K562 (cell line): ENCODE data around the gene AHCYL1. TPM values are rescaled to one million over a fixed set of nuclear protein-coding genes. Genes with fewer than 3 reads are reported as not detected.

Experiments
- CREM ChIP-seq: IDR thresholded peaks from 2 replicates; pipeline ENCODE4 v1.6.1; 2014; ENCODE audit warnings: antibody characterized with exemption, low read depth
- FOXA1 ChIP-seq: fragments of 450-650 bp; IDR thresholded peaks from 2 replicates; pipeline ENCODE4 v1.6.1; 2016; ENCODE audit warnings: mild to moderate bottlenecking, borderline replicate concordance
- GABPB1 ChIP-seq: sonication (generic); formaldehyde crosslinking; IDR thresholded peaks from 2 replicates; pipeline ENCODE4 v1.8.0; 2022; ENCODE audit warnings: mild to moderate bottlenecking, missing genetic modification reagents
- HCFC1 ChIP-seq: IDR thresholded peaks from 2 replicates; pipeline ENCODE4 v1.6.1; 2012; ENCODE audit warnings: low read depth, low read length, improper control_type of control experiment
- HDGF ChIP-seq: fragments of 450-650 bp; IDR thresholded peaks from 2 replicates; pipeline ENCODE4 v1.6.1; 2016
- HNRNPH1 ChIP-seq: fragments of 200-400 bp; formaldehyde crosslinking; optimal IDR thresholded peaks from 2 replicates; pipeline ENCODE3; 2017; ENCODE audit warnings: low read depth, mild to moderate bottlenecking, low read length, moderate library complexity
- KLF13 ChIP-seq: fragments of 450-650 bp; IDR thresholded peaks from 2 replicates; pipeline ENCODE4 v1.6.1; 2016; ENCODE audit warnings: missing genetic modification characterization, low read depth, mild to moderate bottlenecking, missing compliant biosample characterization, moderate library complexity, borderline replicate concordance
- NR2C2 ChIP-seq, 2 experiments: fragments of 200-800 bp in 1 of 2; sonication (Bioruptor generic) in 1 of 2; sonication (generic) in 1 of 2; formaldehyde crosslinking in 1 of 2; IDR thresholded peaks; 2 replicates each; pipeline versions ENCODE4 v1.6.1 to v1.8.0; 2016 to 2022; ENCODE audit warnings: mild to moderate bottlenecking in 1 of 2, missing compliant biosample characterization in 1 of 2, missing genetic modification characterization in 1 of 2, missing genetic modification reagents in 1 of 2
- POLR3A ChIP-seq: IDR thresholded peaks from 2 replicates; pipeline ENCODE4 v1.6.1; 2011; ENCODE audit warnings: borderline replicate concordance, mild to moderate bottlenecking, moderate library complexity; ENCODE audit not compliant: insufficient read length, insufficient read depth; ENCODE audit errors: extremely low read depth
- RAD21 ChIP-seq, 2 experiments: fragments of 250-450 bp in 1 of 2; fragments of 450-650 bp in 1 of 2; sonication (Bioruptor Pico) in 1 of 2; formaldehyde crosslinking in 1 of 2; IDR thresholded peaks in 1 of 2; conservative IDR thresholded peaks in 1 of 2; 2 replicates each; pipeline versions ENCODE4 v1.4.0 to v1.8.0; 2020 to 2022; ENCODE audit warnings: mild to moderate bottlenecking in 2 of 2, moderate library complexity in 1 of 2
- SMARCA5 ChIP-seq: fragments of 450-650 bp; IDR thresholded peaks from 2 replicates; pipeline ENCODE4 v1.6.1; 2016
- ZKSCAN8 ChIP-seq: fragments of 200-800 bp; sonication (Bioruptor generic); IDR thresholded peaks from 2 replicates; pipeline ENCODE4 v1.6.1; 2016; ENCODE audit warnings: missing genetic modification characterization, missing compliant biosample characterization
- ZNF282 ChIP-seq: sonication (generic); formaldehyde crosslinking; IDR thresholded peaks from 2 replicates; pipeline ENCODE4 v1.8.1; 2023; ENCODE audit warnings: missing genetic modification reagents
- ZNF347 ChIP-seq: fragments of 450-650 bp; formaldehyde crosslinking; IDR thresholded peaks from 2 replicates; pipeline ENCODE4 v1.4.0; 2020; ENCODE audit warnings: low read depth, mild to moderate bottlenecking, moderate library complexity
- polyA plus RNA-seq, 8 experiments: library from polyadenylated mRNA; depleted of rRNA in 4 of 8; stranded (reverse) in 5 of 8; unstranded in 3 of 8; fragments of >200 nt; fragmentation: Nextera tagmentation in 2 of 8; fragmentation: Illumina TruSeq in 1 of 8; extraction: Ambion mirVana in 2 of 8; extraction: Trizol in 1 of 8; gene quantifications; 2 replicates each; pipeline versions ENCODE4 v1.2.1 to v1.2.3, GENCODE V29; 2011 to 2014; ENCODE audit warnings: inconsistent platforms in 1 of 8, missing spikeins in 1 of 8
- total RNA-seq, 7 experiments: library from RNA; depleted of rRNA in 6 of 7; stranded (reverse); fragments of >200 nt in 6 of 7; fragmentation: Illumina TruSeq in 2 of 7; extraction: Trizol in 2 of 7; gene quantifications; 2 replicates each; pipeline versions ENCODE4 v1.2.1 to v1.2.3, GENCODE V29; 2011 to 2021; ENCODE audit warnings: low replicate concordance in 1 of 7
- TF ChIP-seq, protein P1 (sequence below): fragments of 450-650 bp; IDR thresholded peaks from 2 replicates; pipeline ENCODE4 v1.6.1; 2016; ENCODE audit warnings: borderline replicate concordance
- TF ChIP-seq, protein P2 (sequence below): sonication (generic); formaldehyde crosslinking; IDR thresholded peaks from 2 replicates; pipeline ENCODE4 v1.9.0; 2022; ENCODE audit warnings: mild to moderate bottlenecking, missing genetic modification reagents
- TF ChIP-seq, protein P3 (sequence below): fragments of 450-650 bp; formaldehyde crosslinking; IDR thresholded peaks from 2 replicates; pipeline ENCODE4 v1.4.0; 2020; ENCODE audit warnings: mild to moderate bottlenecking, moderate library complexity
- TF ChIP-seq, protein P4 (sequence below): fragments of 250-450 bp; sonication (Bioruptor Pico); IDR thresholded peaks from 2 replicates; pipeline ENCODE4 v1.6.1; 2021; ENCODE audit warnings: mild to moderate bottlenecking

Gene AHCYL1
- total and polyA plus RNA-seq, 9 of the 15 experiments (the other 6 are each of a cell fraction or from before 2014, with no cell fraction given) = 27.3 to 118 (median 44.5) TPM

DNA sequence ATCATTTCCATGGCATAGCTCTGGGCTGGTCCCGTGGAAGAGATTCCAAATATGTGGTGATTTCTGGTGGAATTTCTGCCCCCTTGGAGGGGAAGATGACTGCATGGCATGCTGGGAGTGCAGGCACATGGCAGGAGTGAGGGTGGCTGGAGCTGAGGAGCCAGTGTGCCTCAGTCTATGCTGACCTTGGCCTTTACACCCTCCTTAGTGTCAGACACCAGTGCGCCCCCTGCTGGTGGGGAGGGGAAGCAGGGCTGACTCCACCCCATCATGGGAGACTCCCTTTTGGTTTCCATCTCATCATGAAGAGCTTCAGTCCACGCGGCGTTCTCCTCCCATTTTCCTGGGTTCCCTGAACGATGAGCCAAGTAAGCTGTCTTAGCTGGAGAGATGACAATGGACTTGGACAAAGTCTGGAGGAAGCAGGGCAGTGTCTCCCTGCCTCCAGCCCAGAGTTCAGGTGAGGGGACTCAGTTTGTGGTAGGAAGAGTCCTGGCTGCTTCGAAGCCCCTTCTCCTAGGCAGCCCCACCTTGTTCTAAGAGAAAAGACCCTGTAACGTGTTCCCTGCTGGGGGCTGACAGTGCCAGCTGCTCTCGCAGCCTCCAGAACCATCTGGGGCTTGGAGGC, 75.6 kb downstream of the AHCYL1 start (continued):
- no peak for TF ChIP-seq POLR3A
- TF ChIP-seq, protein P1, sequence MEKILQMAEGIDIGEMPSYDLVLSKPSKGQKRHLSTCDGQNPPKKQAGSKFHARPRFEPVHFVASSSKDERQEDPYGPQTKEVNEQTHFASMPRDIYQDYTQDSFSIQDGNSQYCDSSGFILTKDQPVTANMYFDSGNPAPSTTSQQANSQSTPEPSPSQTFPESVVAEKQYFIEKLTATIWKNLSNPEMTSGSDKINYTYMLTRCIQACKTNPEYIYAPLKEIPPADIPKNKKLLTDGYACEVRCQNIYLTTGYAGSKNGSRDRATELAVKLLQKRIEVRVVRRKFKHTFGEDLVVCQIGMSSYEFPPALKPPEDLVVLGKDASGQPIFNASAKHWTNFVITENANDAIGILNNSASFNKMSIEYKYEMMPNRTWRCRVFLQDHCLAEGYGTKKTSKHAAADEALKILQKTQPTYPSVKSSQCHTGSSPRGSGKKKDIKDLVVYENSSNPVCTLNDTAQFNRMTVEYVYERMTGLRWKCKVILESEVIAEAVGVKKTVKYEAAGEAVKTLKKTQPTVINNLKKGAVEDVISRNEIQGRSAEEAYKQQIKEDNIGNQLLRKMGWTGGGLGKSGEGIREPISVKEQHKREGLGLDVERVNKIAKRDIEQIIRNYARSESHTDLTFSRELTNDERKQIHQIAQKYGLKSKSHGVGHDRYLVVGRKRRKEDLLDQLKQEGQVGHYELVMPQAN = no peak
- TF ChIP-seq ZNF282 (CRISPR knock-in tag) = no peak
- TF ChIP-seq, protein P2, sequence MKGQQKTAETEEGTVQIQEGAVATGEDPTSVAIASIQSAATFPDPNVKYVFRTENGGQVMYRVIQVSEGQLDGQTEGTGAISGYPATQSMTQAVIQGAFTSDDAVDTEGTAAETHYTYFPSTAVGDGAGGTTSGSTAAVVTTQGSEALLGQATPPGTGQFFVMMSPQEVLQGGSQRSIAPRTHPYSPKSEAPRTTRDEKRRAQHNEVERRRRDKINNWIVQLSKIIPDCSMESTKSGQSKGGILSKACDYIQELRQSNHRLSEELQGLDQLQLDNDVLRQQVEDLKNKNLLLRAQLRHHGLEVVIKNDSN = no peak
- peak; percentile 71 for TF ChIP-seq CREM
- TF ChIP-seq, protein P3, sequence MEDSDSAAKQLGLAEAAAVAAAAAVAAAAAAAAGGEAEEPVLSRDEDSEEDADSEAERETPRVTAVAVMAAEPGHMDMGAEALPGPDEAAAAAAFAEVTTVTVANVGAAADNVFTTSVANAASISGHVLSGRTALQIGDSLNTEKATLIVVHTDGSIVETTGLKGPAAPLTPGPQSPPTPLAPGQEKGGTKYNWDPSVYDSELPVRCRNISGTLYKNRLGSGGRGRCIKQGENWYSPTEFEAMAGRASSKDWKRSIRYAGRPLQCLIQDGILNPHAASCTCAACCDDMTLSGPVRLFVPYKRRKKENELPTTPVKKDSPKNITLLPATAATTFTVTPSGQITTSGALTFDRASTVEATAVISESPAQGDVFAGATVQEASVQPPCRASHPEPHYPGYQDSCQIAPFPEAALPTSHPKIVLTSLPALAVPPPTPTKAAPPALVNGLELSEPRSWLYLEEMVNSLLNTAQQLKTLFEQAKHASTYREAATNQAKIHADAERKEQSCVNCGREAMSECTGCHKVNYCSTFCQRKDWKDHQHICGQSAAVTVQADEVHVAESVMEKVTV (CRISPR knock-in tag) = no peak
- TF ChIP-seq ZKSCAN8 (CRISPR knock-in tag) = no peak
- TF ChIP-seq, protein P4, sequence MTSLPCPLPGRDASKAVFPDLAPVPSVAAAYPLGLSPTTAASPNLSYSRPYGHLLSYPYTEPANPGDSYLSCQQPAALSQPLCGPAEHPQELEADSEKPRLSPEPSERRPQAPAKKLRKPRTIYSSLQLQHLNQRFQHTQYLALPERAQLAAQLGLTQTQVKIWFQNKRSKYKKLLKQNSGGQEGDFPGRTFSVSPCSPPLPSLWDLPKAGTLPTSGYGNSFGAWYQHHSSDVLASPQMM = no peak
- TF ChIP-seq NR2C2 (CRISPR knock-in tag; IDR thresholded peaks at IDR 0.05) = no peak
- TF ChIP-seq NR2C2 (tag; IDR thresholded peaks at IDR 0.05) = peak; percentile 73
- TF ChIP-seq HCFC1 = peak; percentile 50
- TF ChIP-seq KLF13 (tag) = peak; percentile 54; the same call in 1 of the 2 replicates
- no peak for TF ChIP-seq SMARCA5
- no peak for TF ChIP-seq HNRNPH1
- 0 out of 2 replicates have a peak, but pooled peaks have one; percentile 48 for TF ChIP-seq HDGF
- TF ChIP-seq ZNF347 (CRISPR knock-in tag) = no peak
- peak; percentile 33 to 53; a peak in 3 of 4 replicates for TF ChIP-seq RAD21 (CRISPR knock-in tag; conservative IDR thresholded peaks at IDR 0.05 in 1 of 2, IDR thresholded peaks at IDR 0.05 in 1 of 2)
- no peak for TF ChIP-seq GABPB1 (CRISPR knock-in tag)
- TF ChIP-seq FOXA1 = no peak
